WTC11 (cell line): ENCODE measurements around the gene PHLDB3. TPM values are rescaled to one million over a fixed set of nuclear protein-coding genes. Genes with fewer than 3 reads are reported as not detected.

Source experiments
- ATAC-seq: fragments of 200-7000 bp; cut with Tn5 transposase; 2 replicates; pipeline ENCODE4 v1.10.0; 2021; ENCODE audit warnings: mild to moderate bottlenecking, moderate library complexity
- CTCF ChIA-PET: fragments of 300-600 bp; sonication (Branson Sonifier 250); formaldehyde crosslinking; loops from one replicate; lab custom pipeline; 2021; ENCODE audit warnings: antibody characterized with exemption; lab: Charles Lee
- POLR2A ChIA-PET: fragments of 350-600 bp; sonication (Branson Sonifier 250); formaldehyde crosslinking; loops from one replicate; lab custom pipeline; 2021; ENCODE audit warnings: antibody characterized with exemption; lab: Charles Lee
- DNase-seq: peaks from one replicate; pipeline ENCODE4 v3.0.0; 2021; ENCODE audit warnings: low spot score
- H3K27ac Mint-ChIP-seq: 2 replicates; pipeline ENCODE4 v1.8.0; 2021; ENCODE audit warnings: mixed read lengths
- H3K27me3 Mint-ChIP-seq: 2 replicates; pipeline ENCODE4 v1.8.0; 2021; ENCODE audit warnings: low read depth, mild to moderate bottlenecking, moderate library complexity, mixed read lengths
- H3K36me3 Mint-ChIP-seq: 2 replicates; pipeline ENCODE4 v1.8.0; 2021; ENCODE audit warnings: mixed read lengths
- H3K4me1 Mint-ChIP-seq: 2 replicates; pipeline ENCODE4 v1.8.0; 2022; ENCODE audit warnings: mixed read lengths
- H3K4me3 Mint-ChIP-seq: 2 replicates; pipeline ENCODE4 v1.8.0; 2021; ENCODE audit warnings: mild to moderate bottlenecking, moderate library complexity, mixed read lengths
- H3K9me3 Mint-ChIP-seq: 2 replicates; pipeline ENCODE4 v1.8.0; 2021; ENCODE audit warnings: mixed read lengths
- CTCF ChIP-seq: fragments of 200-600 bp; IDR thresholded peaks from 2 replicates; pipeline ENCODE4 v1.8.0; 2022; ENCODE audit warnings: antibody characterized with exemption
- ELF4 ChIP-seq: sonication (generic); formaldehyde crosslinking; IDR thresholded peaks from 2 replicates; pipeline ENCODE4 v1.8.1; 2022; ENCODE audit warnings: low read depth, mild to moderate bottlenecking, moderate library complexity, missing genetic modification reagents
- FOXK1 ChIP-seq: sonication (generic); formaldehyde crosslinking; IDR thresholded peaks from 2 replicates; pipeline ENCODE4 v1.8.0; 2022; ENCODE audit warnings: mild to moderate bottlenecking, moderate library complexity, missing genetic modification reagents
- FOXP1 ChIP-seq: sonication (generic); formaldehyde crosslinking; IDR thresholded peaks from 2 replicates; pipeline ENCODE4 v1.8.0; 2022; ENCODE audit warnings: missing genetic modification reagents, mild to moderate bottlenecking, moderate library complexity, borderline replicate concordance
- IRF2 ChIP-seq: sonication (generic); formaldehyde crosslinking; IDR thresholded peaks from 2 replicates; pipeline ENCODE4 v1.8.0; 2022; ENCODE audit warnings: low read depth, missing genetic modification reagents, borderline replicate concordance
- KAT7 ChIP-seq: sonication (generic); formaldehyde crosslinking; IDR thresholded peaks from 2 replicates; pipeline ENCODE4 v1.8.1; 2023; ENCODE audit warnings: missing genetic modification reagents, mild to moderate bottlenecking, borderline replicate concordance
- PRRX2 ChIP-seq: fragments of 250-450 bp; sonication (Bioruptor Pico); IDR thresholded peaks from 2 replicates; pipeline ENCODE4 v1.8.0; 2021; ENCODE audit warnings: mild to moderate bottlenecking
- SP1 ChIP-seq: sonication (generic); formaldehyde crosslinking; conservative IDR thresholded peaks from 2 replicates; pipeline ENCODE4 v1.8.1; 2022; ENCODE audit warnings: missing genetic modification reagents
- TCF7 ChIP-seq: sonication (generic); formaldehyde crosslinking; IDR thresholded peaks from 2 replicates; pipeline ENCODE4 v1.8.0; 2022; ENCODE audit warnings: mild to moderate bottlenecking, low read depth, missing genetic modification reagents, moderate library complexity
- ZNF121 ChIP-seq: sonication (generic); formaldehyde crosslinking; IDR thresholded peaks from 2 replicates; pipeline ENCODE4 v1.8.0; 2023; ENCODE audit warnings: missing genetic modification reagents
- ZNF317 ChIP-seq: sonication (generic); formaldehyde crosslinking; IDR thresholded peaks from 2 replicates; pipeline ENCODE4 v1.8.1; 2023; ENCODE audit warnings: low read depth, mild to moderate bottlenecking, moderate library complexity, missing genetic modification reagents, borderline replicate concordance
- ZNF423 ChIP-seq: fragments of 250-450 bp; sonication (Bioruptor Pico); IDR thresholded peaks from 2 replicates; pipeline ENCODE4 v2.1.2; 2022; ENCODE audit warnings: mild to moderate bottlenecking, moderate library complexity
- total RNA-seq: library from RNA; stranded (reverse); gene quantifications from 3 replicates; pipeline ENCODE4 v1.2.3, GENCODE V29; 2021
- TF ChIP-seq, protein P1 (sequence below): sonication (generic); formaldehyde crosslinking; IDR thresholded peaks from 2 replicates; pipeline ENCODE4 v1.8.1; 2022; ENCODE audit warnings: missing genetic modification reagents, borderline replicate concordance
- TF ChIP-seq, protein P2 (sequence below): sonication (generic); formaldehyde crosslinking; IDR thresholded peaks from 2 replicates; pipeline ENCODE4 v1.8.0; 2023; ENCODE audit warnings: missing genetic modification reagents, mild to moderate bottlenecking, borderline replicate concordance
- TF ChIP-seq, protein P3 (sequence below): fragments of 250-450 bp; sonication (Bioruptor Pico); IDR thresholded peaks from 2 replicates; pipeline ENCODE4 v1.9.0; 2021; ENCODE audit warnings: mild to moderate bottlenecking, borderline replicate concordance

PHLDB3 gene
- total RNA-seq, 1 experiment from 2014 or later = 14.6 TPM

DNA sequence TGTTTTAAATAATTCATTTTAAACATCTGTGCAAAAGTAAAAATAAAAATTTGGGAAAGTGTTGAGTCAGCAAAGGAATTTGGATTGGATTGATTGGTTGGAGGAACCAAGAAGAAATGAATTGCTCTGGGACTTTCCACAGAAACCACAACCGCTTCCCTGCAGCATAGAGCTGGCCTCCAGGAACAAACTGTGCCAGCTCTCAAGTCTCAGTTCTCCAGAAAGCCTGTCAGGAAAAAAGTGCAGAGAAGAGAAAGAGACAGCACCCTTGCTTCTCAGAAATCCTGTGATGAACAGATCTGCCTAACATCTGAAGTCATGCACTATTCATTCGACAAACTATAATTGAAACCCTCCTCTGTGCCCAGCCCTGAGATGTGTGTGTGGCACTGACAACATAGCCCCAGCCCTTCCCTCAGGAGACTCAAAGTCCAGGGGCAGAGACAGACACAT lies 54.0 kb downstream of the PHLDB3 start (continued):
- no peak for TF ChIP-seq ZNF317 (CRISPR knock-in tag)

- Mint-ChIP-seq H3K4me3 (no peak overlapping the region), H3K27me3 (peaks cover 11% of the 10 kb centered on the region), H3K27ac (no peak overlapping the region), H3K36me3 (peaks cover 3% of the 10 kb centered on the region; the same call in 1 of the 2 replicates), H3K9me3 (peaks cover 9% of the 10 kb centered on the region), H3K4me1 (peaks cover 7% of the 10 kb centered on the region)
- TF ChIP-seq SP1 = no peak
- TF ChIP-seq, protein P1, sequence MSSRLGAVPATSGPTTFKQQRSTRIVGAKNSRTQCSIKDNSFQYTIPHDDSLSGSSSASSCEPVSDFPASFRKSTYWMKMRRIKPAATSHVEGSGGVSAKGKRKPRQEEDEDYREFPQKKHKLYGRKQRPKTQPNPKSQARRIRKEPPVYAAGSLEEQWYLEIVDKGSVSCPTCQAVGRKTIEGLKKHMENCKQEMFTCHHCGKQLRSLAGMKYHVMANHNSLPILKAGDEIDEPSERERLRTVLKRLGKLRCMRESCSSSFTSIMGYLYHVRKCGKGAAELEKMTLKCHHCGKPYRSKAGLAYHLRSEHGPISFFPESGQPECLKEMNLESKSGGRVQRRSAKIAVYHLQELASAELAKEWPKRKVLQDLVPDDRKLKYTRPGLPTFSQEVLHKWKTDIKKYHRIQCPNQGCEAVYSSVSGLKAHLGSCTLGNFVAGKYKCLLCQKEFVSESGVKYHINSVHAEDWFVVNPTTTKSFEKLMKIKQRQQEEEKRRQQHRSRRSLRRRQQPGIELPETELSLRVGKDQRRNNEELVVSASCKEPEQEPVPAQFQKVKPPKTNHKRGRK (CRISPR knock-in tag) = no peak
- TF ChIP-seq IRF2 (CRISPR knock-in tag) = no peak
- TF ChIP-seq ZNF121 = peak; percentile 69
- TF ChIP-seq ELF4 (CRISPR knock-in tag) = no peak
- TF ChIP-seq ZNF423 (CRISPR knock-in tag) = no peak
- ChIA-PET POLR2A (interaction anchor here (0.9 to 1.5 kb wide), 4 partner anchors 56 to 85 kb away, joined by 3 read pairs; partner anchors contain the start of gene ZNF575), CTCF (interaction anchor here (0.6 to 5.4 kb wide), 43 partner anchors 9 to 256 kb away, joined by 3 to 245 read pairs (median 7); partner anchors contain the start of genes IRGQ, LYPD3, PHLDB3 and ZNF575)
- no peak for DNase-seq
- ATAC-seq = no peak
Measured at GRCh38 chr19:43447655-43448054, 56.9 kb downstream of the PHLDB3 start.

DNA sequence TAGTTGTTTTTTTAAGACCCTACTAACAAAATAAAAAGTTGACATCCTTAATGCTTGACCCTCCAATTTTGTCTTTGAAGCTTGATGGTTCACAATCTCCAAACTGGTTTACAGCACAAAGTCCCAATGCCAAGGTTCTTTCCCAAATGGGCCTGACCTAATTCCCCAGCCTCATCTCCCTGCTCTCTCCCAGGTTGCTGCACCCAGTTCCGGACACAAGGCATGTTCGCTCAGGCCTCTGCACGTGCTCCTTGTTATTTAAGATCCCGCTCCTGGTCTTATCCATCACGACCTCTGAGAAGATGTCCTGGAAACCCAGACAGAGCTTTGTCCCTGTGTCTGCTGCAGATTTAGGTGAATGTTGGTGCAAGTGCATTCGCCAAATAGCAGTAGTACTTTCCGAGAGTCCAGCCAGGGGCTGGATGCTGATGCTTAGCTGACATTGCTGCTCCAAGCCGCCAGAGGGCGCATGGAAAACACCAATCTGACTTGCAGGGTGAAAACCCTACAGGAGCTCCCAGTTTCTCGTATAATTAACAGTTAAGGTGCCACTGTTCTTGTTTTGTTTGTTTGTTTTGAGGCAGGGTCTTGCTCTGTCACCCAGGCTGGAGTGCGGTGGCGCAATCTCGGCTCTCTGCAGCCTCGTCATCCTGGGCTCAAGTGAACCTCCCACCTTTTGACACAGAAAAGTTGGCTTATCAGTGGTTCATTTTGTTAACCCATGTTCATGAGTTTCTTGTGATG lies 57.6 kb downstream of the PHLDB3 start:
- peak; percentile 92 for ATAC-seq
- H3K4me1 Mint-ChIP-seq = peaks cover 10% of the 10 kb centered on the region
- H3K4me3 Mint-ChIP-seq = peak overlapping the region; percentile 34; the same call in 1 of the 2 replicates
- TF ChIP-seq CTCF = peak; percentile 91
- TF ChIP-seq, protein P2, sequence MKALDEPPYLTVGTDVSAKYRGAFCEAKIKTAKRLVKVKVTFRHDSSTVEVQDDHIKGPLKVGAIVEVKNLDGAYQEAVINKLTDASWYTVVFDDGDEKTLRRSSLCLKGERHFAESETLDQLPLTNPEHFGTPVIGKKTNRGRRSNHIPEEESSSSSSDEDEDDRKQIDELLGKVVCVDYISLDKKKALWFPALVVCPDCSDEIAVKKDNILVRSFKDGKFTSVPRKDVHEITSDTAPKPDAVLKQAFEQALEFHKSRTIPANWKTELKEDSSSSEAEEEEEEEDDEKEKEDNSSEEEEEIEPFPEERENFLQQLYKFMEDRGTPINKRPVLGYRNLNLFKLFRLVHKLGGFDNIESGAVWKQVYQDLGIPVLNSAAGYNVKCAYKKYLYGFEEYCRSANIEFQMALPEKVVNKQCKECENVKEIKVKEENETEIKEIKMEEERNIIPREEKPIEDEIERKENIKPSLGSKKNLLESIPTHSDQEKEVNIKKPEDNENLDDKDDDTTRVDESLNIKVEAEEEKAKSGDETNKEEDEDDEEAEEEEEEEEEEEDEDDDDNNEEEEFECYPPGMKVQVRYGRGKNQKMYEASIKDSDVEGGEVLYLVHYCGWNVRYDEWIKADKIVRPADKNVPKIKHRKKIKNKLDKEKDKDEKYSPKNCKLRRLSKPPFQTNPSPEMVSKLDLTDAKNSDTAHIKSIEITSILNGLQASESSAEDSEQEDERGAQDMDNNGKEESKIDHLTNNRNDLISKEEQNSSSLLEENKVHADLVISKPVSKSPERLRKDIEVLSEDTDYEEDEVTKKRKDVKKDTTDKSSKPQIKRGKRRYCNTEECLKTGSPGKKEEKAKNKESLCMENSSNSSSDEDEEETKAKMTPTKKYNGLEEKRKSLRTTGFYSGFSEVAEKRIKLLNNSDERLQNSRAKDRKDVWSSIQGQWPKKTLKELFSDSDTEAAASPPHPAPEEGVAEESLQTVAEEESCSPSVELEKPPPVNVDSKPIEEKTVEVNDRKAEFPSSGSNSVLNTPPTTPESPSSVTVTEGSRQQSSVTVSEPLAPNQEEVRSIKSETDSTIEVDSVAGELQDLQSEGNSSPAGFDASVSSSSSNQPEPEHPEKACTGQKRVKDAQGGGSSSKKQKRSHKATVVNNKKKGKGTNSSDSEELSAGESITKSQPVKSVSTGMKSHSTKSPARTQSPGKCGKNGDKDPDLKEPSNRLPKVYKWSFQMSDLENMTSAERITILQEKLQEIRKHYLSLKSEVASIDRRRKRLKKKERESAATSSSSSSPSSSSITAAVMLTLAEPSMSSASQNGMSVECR (CRISPR knock-in tag) = no peak
- TF ChIP-seq, all 79 proteins: peak for 1
- Mint-ChIP-seq H3K36me3 (no peaks in the 10 kb centered on the region), H3K27me3 (peaks cover 7% of the 10 kb centered on the region; the same call in 1 of the 2 replicates), H3K27ac (0 out of 2 replicates have a peak overlapping the region, but pooled peaks have one; percentile 5), H3K9me3 (peaks cover 3% of the 10 kb centered on the region; the same call in 1 of the 2 replicates)
- peak; percentile 84 for DNase-seq
- CTCF ChIA-PET = interaction anchor here (0.6 to 5.4 kb wide), 47 partner anchors 9 to 298 kb away, joined by 3 to 245 read pairs (median 6); partner anchors contain the start of genes IRGQ, LYPD3, PHLDB3 and ZNF575
- POLR2A ChIA-PET = interaction anchor here (0.6 to 1.5 kb wide), 6 partner anchors 57 to 89 kb away, joined by 3 read pairs; partner anchors contain the start of gene ZNF575

DNA sequence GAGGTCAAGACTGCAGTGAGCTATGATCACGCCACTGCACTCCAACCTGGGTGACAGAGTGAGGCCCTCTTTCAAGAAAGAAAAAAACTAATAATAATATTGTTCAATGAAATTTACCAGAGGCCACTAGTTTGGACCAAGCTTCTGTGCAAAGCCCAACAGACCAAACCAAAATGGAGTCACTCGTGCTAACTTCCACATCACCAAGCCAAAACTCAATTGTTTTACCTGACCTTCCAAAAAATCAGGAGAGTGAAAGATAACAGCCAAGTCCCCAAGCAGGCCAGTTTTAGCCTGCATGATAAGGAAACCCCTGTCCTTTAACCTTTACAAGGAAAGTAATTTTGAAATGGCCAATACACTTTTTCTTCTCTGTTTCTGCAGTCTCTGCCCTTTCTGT lies 59.1 kb downstream of the PHLDB3 start:
- DNase-seq (no peak), ATAC-seq (no peak)
- no peaks in the 10 kb centered on the region for H3K9me3 Mint-ChIP-seq
- ChIA-PET CTCF (interaction anchor here (0.6 to 5.4 kb wide), 4 partner anchors 13 to 110 kb away, joined by 3 to 245 read pairs (median 4); no protein-coding TSS in a partner anchor), POLR2A (no interaction called here)
- H3K27ac Mint-ChIP-seq = no peak overlapping the region
- H3K36me3 Mint-ChIP-seq = no peaks in the 10 kb centered on the region
- peaks cover 7% of the 10 kb centered on the region; the same call in 1 of the 2 replicates for H3K27me3 Mint-ChIP-seq
- no peak overlapping the region for H3K4me3 Mint-ChIP-seq
- H3K4me1 Mint-ChIP-seq = peaks cover 11% of the 10 kb centered on the region
- TF ChIP-seq PRRX2 (no peak), TCF7 (CRISPR knock-in tag) (no peak), FOXK1 (CRISPR knock-in tag) (no peak), KAT7 (CRISPR knock-in tag) (no peak), FOXP1 (CRISPR knock-in tag) (no peak), IRF2 (CRISPR knock-in tag) (no peak)
- TF ChIP-seq, protein P3, sequence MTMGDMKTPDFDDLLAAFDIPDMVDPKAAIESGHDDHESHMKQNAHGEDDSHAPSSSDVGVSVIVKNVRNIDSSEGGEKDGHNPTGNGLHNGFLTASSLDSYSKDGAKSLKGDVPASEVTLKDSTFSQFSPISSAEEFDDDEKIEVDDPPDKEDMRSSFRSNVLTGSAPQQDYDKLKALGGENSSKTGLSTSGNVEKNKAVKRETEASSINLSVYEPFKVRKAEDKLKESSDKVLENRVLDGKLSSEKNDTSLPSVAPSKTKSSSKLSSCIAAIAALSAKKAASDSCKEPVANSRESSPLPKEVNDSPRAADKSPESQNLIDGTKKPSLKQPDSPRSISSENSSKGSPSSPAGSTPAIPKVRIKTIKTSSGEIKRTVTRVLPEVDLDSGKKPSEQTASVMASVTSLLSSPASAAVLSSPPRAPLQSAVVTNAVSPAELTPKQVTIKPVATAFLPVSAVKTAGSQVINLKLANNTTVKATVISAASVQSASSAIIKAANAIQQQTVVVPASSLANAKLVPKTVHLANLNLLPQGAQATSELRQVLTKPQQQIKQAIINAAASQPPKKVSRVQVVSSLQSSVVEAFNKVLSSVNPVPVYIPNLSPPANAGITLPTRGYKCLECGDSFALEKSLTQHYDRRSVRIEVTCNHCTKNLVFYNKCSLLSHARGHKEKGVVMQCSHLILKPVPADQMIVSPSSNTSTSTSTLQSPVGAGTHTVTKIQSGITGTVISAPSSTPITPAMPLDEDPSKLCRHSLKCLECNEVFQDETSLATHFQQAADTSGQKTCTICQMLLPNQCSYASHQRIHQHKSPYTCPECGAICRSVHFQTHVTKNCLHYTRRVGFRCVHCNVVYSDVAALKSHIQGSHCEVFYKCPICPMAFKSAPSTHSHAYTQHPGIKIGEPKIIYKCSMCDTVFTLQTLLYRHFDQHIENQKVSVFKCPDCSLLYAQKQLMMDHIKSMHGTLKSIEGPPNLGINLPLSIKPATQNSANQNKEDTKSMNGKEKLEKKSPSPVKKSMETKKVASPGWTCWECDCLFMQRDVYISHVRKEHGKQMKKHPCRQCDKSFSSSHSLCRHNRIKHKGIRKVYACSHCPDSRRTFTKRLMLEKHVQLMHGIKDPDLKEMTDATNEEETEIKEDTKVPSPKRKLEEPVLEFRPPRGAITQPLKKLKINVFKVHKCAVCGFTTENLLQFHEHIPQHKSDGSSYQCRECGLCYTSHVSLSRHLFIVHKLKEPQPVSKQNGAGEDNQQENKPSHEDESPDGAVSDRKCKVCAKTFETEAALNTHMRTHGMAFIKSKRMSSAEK (CRISPR knock-in tag) = no peak
